GM19240 (cell line): Measurements from ENCODE around the gene AKR1C3.
"Not testable (repeated sequence)": the region's sequence is repeated elsewhere in the genome, so short reads cannot be mapped to it uniquely, and the experiment has no call there.

Experiments
- DNase-seq: peaks from one replicate; pipeline ENCODE4 v3.0.0; 2011; ENCODE audit warnings: low spot score; ENCODE audit not compliant: insufficient read length

The AKR1C3 gene

DNA sequence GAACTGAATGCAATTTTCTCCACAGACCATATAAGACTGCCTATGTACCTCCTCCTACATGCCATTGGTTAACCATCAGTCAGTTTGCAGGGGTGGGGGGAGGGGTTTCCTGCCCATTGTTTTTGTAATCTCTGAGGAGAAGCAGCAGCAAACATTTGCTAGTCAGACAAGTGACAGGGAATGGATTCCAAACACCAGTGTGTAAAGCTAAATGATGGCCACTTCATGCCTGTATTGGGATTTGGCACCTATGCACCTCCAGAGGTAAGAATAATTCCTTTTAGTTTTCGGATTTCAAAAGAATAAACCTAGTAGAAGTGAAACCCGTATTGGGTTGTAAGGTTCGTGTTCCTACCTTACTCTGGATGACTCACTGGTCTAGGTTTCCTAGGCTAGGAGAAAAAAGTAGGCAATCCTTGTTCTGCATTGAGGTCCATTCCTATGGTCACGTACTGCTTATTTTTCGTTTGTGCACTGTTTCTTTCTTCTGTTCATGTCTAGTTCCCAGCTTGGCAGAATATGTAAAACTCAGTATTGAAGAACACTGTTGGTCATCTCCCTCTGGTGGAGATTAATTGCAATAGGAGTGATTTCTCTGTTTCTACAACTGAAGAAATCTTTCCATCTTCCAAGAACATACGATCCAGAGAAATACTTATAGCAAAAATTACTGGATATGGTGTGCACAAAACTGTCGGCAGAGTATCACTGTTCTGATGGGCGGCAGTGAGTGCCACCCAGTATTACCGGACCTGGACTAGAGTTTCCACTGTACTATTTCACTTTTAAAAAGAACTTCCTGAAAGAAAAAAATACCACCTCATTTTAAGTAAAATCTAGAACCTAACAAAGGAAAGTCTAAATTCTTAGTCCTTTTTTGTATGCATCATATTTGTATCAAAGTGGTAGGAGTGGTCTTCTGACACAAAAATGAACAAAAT, at the start of gene AKR1C3:
TSS of gene AKR1C3 (plus strand) at position 150 of the 941 bp plus-strand sequence. CDS start at position 181, 31 bp downstream.
- no peak for DNase-seq

DNA sequence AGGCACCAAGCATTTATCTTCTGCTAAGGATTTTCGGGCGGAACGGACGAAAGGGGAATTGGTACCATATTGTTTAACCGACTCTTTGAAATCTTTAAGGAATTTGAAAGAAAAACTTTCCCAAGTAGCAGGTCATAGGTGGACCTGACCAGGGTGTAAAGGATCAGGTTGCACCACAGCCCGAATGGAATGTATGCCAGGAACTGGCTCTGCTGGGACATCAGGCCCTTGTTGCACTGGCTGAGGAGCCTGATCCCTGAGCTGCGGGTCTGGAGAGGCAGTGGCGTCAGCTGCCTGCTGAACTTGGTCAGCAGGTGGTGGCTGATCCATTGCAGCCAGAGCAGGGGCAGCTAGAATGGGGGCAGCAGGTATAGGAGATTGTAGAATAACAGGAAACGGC, 49.1 kb upstream of the AKR1C3 start:
- DNase-seq: no peak

DNA sequence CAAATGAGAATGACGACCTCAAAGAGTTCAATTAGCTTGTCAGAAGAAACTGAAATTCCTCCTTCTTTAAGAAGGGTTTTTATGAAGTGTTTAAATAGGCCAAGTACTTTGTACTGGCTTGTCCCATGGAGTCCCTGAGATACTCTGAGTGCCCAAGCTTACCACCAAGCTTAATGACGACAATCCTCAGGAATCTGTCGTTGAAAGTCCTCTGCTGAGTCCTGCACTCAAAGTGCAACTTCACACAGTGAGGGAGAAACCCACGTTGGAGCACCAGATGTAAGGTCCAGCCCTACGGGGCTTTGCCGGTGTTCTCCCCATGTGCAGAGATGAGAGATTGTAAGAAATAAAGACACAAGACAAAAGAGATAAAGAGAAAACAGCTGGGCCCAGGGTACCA, 47.8 kb upstream of the AKR1C3 start:
- DNase-seq: no peak

DNA sequence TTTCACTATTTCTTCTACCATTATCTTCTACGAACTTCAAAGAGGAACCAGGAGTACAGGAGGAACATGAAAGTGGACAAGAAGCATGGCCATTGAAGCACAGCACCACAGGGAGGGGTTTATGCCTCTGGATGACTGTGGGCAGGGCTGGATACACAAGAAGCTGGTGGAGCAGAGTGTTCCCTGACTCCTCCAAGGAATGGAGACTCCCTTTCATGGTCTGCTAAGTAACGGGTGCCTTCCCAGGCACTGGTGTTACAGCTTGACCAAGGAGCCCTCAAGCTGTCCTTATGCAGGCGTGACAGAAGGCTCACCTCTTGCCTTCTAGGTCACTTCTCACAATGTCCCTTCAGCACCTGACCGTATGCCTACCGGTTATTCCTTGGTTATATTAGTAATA, 47.2 kb upstream of the AKR1C3 start:
- DNase-seq: not testable (repeated sequence)

DNA sequence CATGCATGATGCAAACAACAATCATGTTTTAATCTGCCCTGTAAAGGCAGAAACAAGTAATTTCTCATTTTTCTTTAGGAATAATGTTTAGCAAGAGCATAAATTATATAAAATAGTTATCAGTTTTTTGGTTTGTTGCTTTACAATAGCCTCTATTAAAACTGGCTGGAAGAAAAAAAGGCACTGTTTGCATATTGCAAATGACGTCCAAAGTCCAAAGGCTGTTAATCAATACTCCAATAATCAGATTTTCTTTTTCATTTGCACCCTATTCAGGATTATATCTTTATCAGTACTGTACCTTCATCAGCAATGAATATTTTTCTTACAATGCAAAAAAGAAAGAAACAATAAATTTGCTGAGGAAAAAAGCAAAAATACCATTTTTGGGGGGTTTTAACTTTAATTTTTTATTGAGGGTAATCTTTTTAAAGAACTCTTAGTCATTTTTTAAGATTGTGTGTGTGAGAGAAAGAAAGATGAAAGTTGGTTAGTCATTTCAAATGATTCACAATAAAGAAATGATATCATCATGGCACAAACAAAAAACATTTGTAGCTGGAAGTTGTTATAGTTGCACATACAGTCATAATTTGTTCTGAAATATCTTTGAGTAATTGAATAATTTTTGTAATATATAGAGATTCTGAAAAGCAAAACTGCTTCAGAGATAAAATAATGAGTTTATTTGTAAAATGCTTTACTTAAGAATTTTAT, 46.1 kb upstream of the AKR1C3 start:
- DNase-seq: no peak

DNA sequence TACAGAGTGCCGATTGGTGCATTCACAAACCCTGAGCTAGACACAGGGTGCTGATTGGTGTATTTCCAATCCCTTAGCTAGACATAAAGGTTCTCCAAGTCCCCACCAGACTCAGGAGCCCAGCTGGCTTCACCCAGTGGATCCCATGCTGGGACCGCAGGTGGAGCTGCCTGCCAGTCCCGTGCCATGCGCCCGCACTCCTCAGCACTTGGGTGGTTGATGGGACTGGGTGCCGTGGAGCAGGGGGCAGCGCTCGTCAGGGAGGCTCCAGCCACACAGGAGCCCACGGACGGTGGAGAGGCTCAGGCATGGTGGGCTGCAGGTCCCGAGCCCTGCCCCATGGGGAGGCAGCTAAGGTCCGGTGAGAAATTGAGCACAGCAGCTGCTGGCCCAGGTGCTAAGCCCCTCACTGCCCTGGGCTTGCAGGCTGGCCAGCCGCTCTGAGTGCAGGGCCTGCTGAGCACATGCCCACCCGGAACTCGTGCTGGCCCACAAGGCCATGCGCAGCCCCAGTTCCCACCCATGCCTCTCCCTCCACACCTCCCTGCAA, 41.2 kb upstream of the AKR1C3 start:
- not testable (repeated sequence) for DNase-seq

DNA sequence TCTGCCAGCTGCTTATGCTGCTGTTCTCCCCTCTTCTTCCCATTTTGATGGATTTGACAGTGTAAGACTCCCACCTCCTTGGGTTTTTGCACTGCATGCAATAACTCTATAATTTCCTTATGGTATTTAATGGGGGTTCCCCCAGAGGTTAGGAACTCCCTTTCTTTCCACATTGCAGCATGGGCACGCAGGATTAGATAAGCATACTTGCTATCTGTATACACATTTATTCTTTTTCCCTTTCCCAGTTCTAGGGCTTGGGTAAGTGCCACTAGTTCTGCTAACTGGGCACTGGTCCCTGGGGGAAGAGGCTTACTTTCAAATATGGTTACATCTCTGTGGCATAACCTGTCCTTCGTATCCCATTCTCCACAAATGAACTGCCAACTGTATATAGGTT, 39.4 kb upstream of the AKR1C3 start:
- not testable (repeated sequence) for DNase-seq

DNA sequence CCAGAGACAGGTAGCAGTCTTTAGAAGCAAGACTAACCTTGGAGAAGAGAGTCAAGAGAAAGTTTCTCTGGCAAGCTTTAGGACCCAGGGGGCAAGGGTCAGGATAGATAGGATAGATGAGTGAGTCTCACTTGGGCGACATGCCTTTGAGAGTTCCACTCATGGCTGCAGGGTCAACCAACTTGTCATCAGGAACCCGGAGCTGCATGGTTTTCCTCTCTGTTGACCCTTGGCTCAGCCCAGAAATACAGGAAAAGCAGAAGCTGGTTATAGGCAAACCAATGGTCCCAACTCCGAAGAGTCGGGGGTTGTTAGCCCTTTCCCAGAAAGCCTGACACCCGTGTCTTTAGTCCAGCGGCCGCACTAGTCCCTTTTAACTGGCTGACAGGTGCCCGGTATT, 34.9 kb upstream of the AKR1C3 start:
- not testable (repeated sequence) for DNase-seq

DNA sequence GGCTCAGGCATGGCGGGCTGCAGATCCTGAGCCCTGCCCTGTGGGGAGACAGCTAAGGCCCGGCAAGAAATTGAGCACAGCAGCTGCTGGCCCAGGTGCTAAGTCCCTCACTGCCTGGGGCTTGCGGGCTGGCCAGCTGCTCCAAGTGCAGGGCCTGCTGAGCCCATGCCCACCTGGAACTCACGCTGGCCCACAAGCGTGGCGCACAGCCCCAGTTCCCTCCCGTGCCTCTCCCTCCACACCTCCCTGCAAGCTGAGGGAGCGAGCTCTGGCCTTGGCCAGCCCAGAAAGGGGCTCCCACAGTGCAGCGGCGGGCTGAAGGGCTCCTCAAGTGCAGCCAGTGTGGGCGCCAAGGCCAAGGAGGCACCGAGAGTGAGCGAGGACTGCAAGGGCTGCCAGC, 33.4 kb upstream of the AKR1C3 start:
- DNase-seq: not testable (repeated sequence)

DNA sequence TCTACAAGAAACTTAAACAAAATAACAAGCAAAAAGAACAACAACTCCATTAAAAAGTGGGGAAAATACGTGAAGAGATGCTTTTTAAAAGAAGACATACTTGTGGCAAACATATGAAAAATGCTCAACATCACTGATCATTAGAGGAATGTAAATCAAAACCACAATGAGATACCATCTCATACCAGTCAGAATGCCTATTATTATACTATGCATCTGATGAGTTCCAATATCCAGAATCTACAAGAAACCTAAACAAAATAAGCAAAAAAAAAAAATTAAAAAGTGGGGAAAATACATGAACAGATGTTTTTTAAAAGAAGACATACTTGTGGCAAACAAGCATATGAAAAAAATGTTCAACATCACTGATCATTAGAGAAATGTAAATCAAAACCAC, 29.6 kb upstream of the AKR1C3 start:
- DNase-seq: no peak

DNA sequence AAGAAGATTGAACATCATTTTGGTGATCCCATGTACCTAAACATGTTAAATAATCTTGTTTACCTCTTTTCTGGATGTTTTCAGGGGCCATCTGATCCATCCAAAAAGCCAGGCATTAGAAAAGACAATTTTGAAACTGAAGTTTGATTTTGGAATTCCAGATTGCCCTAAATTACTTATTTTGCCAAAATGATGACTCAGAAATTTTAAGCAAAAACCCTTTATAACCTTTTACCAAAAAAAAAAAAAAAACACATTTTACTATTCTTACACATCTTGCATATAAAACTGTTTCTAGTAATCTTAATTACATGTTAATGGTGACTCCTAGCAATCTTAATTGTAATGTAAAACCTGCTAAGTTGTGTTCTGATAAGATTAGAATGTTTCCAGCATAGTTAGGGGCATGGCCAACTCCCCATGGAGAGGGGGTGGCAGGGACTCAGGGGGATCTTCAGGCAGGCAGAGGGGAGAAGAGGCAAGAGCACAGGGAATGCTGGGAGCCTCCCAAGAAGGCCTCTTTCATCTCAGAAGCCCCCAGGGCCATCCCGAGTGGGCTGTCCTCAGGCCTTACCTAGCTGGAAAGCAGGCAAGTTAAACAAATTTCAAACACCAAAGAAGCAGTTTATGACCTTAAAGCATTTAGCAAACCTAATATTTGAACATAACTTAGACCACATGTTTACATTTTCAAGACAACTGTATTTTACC, 25.8 kb upstream of the AKR1C3 start:
- DNase-seq: no peak

DNA sequence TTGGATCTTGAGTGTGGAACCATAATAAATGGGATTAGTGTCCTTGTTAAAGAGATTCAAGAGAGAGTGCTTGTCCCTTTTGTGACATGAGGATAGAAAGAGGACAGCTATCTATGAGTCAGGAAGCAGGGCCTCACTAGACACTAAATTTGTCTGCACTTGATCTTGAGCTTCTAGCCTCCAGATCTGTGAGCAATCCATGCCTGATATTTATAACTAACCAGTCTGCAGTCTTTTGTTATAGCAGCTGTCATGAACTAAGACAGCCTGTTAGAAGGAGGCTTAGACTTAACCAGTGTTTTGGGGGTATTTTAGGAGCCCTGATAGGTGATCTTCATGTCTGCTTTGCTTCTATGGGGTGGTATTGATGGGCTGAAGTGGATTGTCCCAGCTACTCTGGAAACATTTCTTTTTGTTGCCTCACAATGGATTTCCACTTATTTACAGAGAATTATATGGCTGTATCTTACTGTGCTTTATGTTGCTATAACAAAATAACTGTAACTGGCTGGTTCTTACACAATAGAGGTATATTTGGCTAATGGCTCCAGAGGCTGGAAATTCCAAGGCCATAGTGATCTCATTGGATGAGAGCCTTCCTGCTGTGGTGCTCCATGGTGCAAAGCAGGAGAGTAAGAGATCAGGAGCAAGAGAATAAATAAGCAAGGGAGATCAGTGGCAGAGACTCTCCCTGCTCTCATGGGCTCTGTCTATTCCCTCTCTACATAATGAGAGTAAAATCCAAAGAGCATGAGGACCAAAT, 23.4 kb upstream of the AKR1C3 start:
- DNase-seq: no peak

DNA sequence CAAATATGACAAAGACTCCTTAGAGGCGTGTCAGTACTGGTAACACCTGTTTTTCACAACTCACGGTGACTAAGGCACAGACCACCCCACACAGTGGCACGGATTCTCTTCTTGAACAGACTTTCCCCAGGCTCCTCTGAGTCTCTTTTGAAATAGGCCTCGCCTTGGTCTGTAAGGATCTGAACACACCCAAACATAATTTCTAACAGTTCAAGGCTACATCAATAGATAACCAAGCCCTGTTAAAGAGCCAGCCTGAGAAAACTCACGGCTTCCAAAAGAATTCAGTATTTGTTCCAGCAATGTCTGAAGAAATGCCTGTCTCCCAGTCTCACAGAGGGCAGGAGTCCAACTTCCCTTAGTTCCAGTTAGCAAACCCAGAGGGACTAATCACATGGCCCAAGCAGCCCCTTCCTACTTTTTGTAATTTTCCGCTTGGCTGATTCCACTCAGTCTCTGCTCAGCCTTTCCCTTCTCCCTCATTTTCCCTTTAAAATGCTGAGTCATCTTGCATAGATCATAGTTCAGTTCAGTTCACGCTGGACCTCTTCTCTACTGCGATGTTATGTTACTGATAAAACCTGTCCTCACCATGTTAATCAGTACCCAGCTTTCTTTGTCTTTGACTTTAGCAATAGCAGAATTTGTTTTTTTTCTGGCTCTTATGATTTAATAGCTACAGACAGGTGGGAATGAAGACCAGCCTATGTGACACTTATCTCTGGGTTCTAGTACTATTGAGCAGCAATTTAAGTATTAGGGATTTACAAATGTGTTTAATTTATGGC, 22.6 kb upstream of the AKR1C3 start:
- no peak for DNase-seq

DNA sequence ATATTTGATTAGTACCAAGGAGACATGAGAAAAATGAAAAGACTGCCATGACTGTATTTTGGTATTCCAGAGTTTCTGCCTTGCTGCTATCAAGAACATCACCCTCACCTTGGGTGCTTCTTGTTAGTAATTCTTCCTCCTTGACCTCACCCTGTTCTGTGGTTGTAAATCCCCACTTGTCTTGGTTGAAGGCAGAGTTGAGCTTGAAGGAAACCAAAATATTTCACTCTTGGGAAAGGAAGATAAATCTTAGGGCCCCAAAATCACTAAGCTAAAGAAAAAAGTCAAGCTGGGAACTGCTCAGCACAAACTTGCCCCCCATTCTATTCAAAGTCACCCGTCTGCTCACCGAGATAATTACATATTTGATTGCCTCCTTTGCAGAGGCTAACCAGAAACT, 20.6 kb upstream of the AKR1C3 start:
- no peak for DNase-seq

DNA sequence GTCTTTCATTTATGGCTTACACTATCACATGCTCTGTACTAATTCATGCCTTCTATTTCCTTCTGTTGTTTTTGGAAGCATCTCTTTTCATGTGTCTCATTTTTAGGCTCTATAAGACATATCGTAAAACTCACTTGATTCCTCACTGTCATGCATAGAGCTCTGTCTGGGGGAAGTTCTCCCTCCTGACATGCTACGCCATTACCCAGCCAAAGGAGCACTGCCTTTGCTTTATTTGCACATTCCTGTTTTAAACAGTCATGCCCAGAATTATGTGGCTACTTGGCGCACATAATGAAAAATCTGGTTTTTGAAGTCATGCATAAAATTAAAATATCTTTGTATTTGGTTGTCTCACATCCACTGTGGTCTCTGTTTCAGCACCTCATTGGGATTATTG, 17.6 kb upstream of the AKR1C3 start:
- DNase-seq: no peak

DNA sequence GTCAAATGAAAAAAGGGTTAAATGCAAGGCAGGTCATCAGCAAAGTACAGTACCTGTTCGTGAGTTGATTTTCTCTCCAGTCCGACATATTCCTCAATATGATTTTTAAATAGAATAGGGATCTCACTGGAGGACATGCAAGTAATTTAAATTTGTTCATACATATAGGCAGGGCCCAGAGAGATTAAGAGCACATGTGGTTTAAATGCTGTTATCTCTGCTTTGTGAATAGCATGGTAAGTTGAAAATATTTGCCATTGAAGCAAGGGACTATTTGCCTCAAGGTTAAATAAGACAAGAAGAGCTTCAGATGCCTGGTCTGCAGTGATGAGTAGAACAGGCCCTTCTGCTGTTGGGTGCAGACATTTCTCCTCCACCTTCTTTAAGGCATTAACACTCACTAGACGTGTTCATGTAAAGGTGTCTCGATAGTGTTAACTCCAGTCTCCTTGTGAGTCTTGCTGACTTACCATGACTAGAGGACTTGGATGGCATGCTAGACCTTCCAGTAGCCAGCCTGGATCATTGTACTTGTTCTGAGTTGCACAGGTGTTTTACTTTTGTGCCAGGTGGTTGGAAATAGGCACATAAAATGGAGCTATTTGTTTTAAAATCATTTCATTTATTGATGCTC, 15.6 kb upstream of the AKR1C3 start:
- DNase-seq: no peak

DNA sequence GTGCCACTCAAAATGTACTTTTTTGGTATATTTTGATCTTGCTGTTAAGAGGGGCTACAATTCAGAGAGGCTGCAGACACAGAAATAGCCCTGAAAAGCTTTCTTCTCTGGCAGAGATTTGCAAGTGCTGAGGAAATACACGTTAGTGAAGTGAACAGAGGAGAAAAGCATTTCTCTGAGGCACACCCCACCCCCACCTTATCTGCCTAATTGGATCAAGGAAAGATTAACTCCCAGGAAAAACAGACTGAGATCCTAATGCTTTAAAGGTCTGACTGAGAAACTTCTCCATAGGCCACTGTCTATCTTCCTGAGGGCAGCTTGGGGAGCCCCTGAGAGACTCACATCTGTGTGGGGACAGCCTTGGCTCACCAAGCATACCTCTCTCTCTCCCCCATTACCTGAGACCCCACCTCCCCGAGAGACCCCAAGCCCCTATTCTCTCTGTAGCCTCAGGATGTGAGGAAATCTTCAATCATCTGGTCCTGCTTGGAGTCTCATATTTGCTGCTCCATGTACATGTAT, 14.8 kb upstream of the AKR1C3 start:
- DNase-seq: no peak

DNA sequence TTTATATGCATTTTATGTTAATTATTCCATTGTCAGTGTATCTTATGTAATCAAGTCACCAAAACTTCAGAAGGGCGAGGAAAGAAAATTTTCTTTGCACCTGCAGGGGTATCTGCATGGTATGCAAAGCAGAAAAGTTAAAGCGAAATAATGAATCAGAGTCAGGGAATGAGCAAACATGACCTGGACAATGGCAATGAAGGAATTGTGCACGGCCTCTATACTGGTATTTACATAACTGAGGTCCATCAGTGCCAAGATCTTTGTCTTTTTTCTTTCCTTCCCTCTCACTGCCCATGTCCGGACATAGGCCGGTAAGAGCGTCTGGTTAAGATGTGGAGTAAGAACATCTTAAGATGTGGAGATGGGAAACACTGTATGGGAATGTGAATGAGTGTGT, 14.4 kb upstream of the AKR1C3 start:
- DNase-seq: no peak

DNA sequence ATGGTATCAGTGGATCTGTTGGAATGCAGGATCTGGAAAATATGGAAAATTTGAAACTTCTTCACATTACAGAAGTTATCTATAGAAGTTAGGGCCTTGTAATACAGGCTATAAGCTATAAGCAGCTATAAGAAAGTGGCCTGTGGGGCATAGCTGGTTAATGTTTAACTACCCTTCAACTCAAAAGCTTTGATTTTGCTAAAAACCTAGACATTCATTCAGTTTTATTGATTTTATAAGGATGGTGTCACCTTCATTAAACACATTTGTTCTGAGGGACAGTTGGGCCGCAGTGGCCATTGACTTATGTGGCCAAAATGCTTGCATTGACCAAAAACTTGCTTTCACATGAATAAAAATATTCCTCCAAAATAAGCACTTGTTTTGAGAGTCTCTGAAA, 13.1 kb upstream of the AKR1C3 start:
- no peak for DNase-seq
